Frontal cortex (tissue), 4 donors: ENCODE results near the gene KLK2. TPM values are rescaled to one million over a fixed set of nuclear protein-coding genes. Genes with fewer than 3 reads are reported as not detected.

ENCODE experiments used
- DNase-seq, 2 donors: peaks; one replicate each; pipeline ENCODE4 v3.0.0; 2012; ENCODE audit warnings: low spot score in 2 of 2
- FAIRE-seq: peaks from 2 replicates; lab custom pipeline; 2012; peaks lifted over from hg19 to GRCh38; lab: Jason Lieb, UNC
- total RNA-seq: library from RNA; depleted of rRNA; stranded (reverse); fragments of >200 nt; gene quantifications from one replicate; pipeline ENCODE4 v1.2.3, GENCODE V29; 2014
- donor health status: control.
- donor health status: control.
- donor health status: control.

KLK2 gene
- not detected for total RNA-seq

DNA sequence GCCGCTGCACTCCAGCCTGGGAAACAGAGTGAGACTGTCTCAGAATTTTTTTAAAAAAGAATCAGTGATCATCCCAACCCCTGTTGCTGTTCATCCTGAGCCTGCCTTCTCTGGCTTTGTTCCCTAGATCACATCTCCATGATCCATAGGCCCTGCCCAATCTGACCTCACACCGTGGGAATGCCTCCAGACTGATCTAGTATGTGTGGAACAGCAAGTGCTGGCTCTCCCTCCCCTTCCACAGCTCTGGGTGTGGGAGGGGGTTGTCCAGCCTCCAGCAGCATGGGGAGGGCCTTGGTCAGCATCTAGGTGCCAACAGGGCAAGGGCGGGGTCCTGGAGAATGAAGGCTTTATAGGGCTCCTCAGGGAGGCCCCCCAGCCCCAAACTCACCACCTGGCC is at the start of gene KLK2:
KLK2 (plus strand) TSS at position 384 of the 400 bp plus-strand sequence. CDS start 35 bp downstream, outside the sequence.
- DNase-seq (no peak), FAIRE-seq (no peak)

GRCh38 chr19:50826492-50827240 is 46.6 kb upstream of the KLK2 start:
- DNase-seq = no peak
- no peak for FAIRE-seq

DNA sequence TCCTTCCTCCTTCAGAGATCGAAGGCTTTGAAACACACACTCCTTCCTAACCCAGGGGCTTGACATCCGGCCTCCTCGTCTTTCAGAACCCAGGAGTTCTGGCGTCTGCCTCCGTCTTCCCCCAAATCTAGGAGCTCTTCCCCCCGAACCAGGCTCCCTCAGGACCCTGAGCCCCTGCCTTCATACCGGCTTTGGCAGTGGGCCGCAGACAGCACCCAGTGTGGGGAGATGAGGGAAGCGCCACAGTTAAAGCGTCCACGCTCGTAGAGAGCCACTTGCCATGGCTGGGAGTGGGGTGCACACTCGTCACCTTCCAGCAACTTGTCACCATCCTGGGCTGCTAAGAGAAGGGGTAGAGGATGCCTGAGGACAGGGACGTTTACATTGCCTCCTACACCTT is 45.8 kb upstream of the KLK2 start:
- no peak for DNase-seq

GRCh38 chr19:50829801-50830200 is 43.4 kb upstream of the KLK2 start:
- no peak for FAIRE-seq

More for the DNA sequence above, 45.8 kb upstream of the KLK2 start:
- no peak for FAIRE-seq

DNA sequence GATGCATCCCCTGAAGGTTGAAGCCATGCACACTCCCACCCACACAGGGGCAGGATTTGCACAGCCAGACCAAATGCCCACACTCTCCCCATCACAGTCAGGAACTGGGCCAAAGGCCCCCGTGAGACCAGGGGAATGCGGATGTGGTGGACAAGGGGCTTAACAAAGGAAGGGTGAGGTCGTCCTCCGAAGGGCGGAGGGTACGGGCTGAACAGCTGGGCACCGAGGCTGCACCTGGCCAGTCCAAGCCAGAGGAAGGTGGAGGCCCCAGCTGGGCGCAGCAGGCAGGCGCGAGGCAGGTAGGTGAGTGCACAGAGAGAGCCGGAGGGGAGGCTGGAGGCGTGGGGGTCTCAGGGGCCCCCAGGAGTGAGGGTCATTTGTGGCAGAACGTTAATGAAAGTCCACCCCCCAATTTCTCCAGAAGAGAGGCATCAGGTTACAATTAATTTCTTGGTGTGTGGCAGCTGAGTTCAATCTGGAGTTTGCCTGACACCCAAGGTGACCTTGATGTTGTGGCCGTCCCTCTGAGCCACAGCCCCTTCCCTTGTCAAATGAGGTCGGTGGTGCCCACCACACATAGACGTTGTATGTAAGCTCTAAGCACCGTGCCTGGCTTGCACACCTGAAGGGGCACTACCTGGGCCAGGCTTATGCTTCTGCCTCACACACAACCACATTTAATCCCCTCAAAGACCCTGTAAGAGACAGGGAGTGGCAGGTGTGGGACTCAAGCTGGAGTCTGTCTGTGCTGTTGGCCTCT is 42.8 kb upstream of the KLK2 start:
- no peak for FAIRE-seq
- DNase-seq = no peak

More at GRCh38 chr19:50829801-50830200, 43.4 kb upstream of the KLK2 start:
- DNase-seq = no peak

DNA sequence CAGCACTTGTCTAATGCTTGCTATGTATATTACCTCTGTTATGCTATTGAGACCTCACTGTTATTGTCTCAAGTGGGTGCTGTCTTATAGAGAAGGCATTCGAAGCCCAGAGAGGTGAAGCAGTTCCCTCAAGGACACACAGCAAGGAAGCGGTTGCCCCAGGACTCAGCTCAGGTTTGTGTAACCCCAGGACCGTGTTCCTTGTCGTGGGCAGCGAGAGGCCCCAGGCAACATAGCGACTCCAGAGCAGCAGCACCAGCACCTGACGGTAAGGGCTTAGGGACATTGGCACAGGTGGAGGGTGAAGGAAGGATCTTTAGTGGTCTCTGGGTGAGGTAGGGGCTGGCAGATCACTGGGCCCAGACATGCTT is 42.2 kb upstream of the KLK2 start:
- no peak for FAIRE-seq

DNA sequence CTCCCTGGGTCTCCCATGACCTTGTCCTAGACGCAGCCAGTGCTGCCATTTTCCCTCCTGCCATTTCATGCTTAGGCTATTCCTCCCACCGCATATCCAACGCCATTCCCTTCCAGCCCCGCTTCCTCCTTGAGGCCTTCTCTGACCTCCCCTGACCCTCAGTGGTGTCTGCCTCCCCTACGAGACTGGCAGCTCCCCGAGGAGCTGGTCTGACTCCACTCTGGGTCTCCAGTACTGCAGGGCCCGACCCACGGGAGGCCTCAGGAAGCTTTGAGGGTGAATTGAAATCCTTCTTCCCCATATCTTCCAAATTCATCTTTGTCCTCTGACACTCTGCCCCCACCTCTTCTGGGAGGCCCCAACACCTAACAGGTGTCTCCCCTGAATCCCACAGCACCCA is 40.6 kb upstream of the KLK2 start:
- FAIRE-seq (no peak), DNase-seq (no peak)

More for the DNA sequence above, 42.2 kb upstream of the KLK2 start:
- DNase-seq = no peak

DNA sequence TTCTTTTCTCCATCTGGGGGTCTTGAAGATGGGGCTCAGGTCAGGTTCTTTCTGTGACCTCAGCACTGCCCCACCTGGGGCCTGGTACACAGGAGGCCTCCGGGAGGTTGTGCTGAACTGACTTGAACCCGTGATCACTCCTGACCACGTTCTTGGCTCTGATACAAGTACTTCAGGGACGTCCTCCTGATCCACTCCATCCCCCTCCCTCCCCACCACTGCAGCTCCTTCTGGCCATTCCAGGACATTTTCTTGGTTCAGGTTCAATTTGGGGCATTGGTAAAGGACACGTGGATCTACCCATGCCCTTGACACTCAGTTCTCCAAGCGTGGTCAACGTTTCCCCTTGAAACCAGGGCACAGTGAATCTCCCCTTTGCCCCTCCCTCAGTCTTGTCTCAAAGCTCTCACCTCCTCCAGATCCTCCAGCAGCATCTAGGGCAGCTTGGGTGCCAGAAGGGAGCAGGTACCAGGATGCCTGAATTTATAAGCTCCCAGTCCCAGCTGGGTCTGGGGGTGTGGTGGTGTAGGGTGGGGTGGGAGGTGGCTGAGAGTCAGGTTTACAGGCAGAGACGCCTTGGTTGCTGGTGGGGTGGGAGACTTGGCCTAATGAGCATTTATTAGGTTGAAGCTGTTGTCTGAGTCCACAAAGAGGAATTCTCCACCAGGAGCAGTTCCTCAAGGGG is 40.0 kb upstream of the KLK2 start, which contains the start of gene KLK15:
KLK15 (minus strand) TSS at position 458 of the 685 bp plus-strand sequence. CDS start 2,082 bp downstream, outside the sequence.
- FAIRE-seq (no peak), DNase-seq (no peak)

- FAIRE-seq (no peak), DNase-seq (no peak)
These were observed 39.5 kb upstream of the KLK2 start for GRCh38 chr19:50833802-50834167.

GRCh38 chr19:50835103-50835784 is 38.0 kb upstream of the KLK2 start:
- no peak for FAIRE-seq
- DNase-seq = no peak

- peak; percentile 67 to 92 for DNase-seq
- no peak for FAIRE-seq
These were observed 37.3 kb upstream of the KLK2 start for GRCh38 chr19:50835785-50836542.

- FAIRE-seq = no peak
- no peak for DNase-seq
These were observed 36.6 kb upstream of the KLK2 start for GRCh38 chr19:50836543-50837195.

- DNase-seq (no peak), FAIRE-seq (no peak)
These were observed 35.9 kb upstream of the KLK2 start for GRCh38 chr19:50837300-50837699.

GRCh38 chr19:50838239-50838638 is 35.0 kb upstream of the KLK2 start:
- FAIRE-seq (no peak), DNase-seq (no peak)

DNA sequence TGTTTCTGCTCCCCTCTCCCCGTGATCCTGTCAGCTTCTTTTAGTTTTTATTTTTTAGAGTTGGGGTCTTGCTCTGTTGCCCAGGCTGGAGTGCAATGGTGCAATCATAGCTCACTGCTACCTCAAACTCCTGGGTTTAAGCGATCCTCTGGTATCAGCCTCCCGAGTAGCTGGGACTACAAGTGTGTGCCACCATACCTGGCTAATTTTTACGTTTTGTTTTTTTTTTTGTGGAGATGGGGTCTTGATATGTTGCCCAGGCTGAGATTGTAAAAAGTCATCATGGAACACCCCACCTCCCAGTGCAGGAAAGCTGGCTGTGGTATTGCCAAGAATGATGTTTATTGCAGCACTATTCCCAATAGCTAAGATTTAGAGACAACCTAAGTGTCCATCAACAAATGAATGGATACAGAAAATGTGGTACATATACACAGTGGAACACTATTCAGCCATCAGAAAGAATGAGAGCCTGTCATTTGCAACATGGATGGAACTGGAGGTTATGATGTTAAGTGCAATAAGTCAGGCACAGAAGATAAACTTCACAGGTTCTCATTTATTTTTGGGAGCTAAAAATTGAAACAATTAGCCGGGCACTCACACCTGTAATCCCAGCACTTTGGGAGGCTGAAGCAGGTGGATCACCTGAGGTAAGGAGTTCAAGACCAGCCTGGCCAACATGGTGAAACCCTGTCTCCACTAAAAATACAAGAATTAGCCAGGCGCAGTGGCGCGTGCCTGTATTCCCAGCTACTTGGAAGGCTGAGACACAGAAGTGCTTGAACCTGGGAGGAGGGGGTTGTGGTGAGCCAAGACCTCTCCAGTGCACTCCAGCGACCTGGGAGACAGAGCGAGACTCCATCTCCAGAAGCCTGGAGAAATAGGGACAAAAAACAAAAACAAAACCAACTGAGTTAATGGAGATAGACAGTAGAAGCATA is 33.3 kb upstream of the KLK2 start:
- no peak for DNase-seq
- no peak for FAIRE-seq

DNA sequence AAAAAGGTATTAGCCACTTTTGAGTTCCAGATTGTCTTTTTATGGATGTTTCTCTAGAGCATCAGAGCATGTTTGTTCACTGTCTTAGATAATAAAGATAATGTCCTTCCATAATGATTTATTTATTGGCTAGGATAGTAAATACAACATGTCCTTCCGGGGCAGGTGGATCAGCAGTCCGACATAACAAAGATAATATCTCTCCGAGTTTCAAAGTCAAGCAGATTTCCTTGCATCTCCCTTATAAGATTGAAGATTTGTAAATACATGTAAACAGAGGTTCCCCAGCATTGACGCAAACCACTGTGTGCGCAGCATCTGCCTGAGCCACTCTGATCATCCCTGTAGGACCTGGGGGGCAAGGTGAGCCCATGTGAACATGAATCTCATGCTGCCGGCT is 31.1 kb upstream of the KLK2 start:
- FAIRE-seq = no peak

DNA sequence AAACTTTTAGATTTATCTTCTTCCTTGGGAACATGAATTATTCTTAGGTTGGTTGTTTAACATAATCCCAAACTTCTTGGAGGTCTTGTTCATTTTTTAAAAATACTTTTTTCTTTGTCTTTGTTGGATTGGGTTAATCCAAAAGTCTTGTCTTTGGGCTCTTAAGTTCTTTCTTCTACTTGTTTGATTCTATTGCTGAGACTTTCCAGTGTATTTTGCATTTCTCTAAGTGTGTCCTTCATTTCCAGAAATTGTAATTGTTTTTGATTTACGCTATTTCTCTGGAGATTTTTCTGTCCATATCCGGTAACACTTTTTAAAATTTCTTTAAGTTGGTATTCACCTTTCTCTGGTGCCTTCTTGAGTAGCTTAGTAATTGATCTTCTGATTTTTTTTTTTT is 30.0 kb upstream of the KLK2 start:
- DNase-seq (no peak), FAIRE-seq (no peak)

More for the DNA sequence above, 31.1 kb upstream of the KLK2 start:
- no peak for DNase-seq
